ENCODE results near the gene CPNE1.

Gene CPNE1

DNA sequence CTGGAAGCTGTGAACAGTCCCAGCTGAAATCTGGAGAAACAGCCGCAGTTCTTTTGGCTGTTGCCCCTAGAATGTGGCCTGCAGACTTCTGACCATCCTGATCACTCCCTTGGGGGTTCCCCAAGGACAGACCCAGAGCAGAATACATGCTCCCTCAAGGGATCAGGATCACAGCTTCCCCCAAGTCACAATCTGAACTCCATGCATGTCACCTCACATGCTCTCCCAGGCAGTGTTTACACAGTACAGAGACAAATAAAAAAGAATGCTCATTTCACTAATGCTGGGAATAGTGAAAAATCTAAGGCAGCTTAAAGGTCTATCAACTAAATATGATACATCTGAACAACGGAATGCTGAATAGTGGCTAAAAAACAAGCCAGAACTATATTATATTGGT is 28.6 kb downstream of the CPNE1 start:
- H4K20me1 ChIP-seq, result peaks cover 25 to 96% (median 81%) of the 10 kb centered on the region in 11 experiments; a peak in 20 of 22 replicates

DNA sequence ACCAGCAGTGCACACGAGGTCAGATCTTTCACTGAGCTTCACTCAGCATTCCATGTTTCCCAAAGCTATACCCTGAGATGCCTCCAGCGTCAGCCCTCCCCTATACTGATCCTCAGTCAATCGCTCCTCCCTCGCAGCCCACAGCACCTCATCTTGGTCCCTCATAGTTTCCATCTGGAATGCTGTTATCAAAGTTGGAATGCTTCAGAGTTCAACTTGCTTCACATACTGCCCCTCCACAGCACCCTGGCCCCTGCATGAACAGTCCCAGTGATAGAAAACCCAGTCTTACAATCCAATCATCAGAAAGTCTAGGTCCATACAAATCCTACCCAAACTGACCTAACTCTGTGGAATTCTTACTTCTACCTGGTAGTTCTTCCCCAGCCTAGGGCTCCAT is 29.0 kb downstream of the CPNE1 start:
- Histone ChIP-seq H3K27ac (no peak overlapping the region), H4K20me1 (peaks cover 25 to 95% (median 78%) of the 10 kb centered on the region in 11 experiments; a peak in 20 of 22 replicates), H3K27me3 (no peaks in the 10 kb centered on the region), H3K9me3 (replicated peaks in 1 of 11) (no peaks in the 10 kb centered on the region), H3K4me1 (no peaks in the 10 kb centered on the region), H3K9ac (no peak overlapping the region), H3K36me3 (peaks cover 23 to 43% (median 30%) of the 10 kb centered on the region in 11 experiments), H3K4me2 (no peak overlapping the region), H3K4me3 (no peak overlapping the region)
- TF ChIP-seq Cebpa-rat (IDR thresholded peaks at IDR 0.05), result no peak

More for the DNA sequence above, 28.6 kb downstream of the CPNE1 start:
- no peak for TF ChIP-seq Cebpa-rat (IDR thresholded peaks at IDR 0.05)
- Histone ChIP-seq H3K4me3 (no peak overlapping the region), H3K4me2 (no peak overlapping the region), H3K36me3 (peaks cover 18 to 38% (median 25%) of the 10 kb centered on the region in 11 experiments), H3K4me1 (no peaks in the 10 kb centered on the region), H3K27ac (no peak overlapping the region), H3K9ac (no peak overlapping the region), H3K27me3 (no peaks in the 10 kb centered on the region), H3K9me3 (replicated peaks in 1 of 11) (no peaks in the 10 kb centered on the region)

DNA sequence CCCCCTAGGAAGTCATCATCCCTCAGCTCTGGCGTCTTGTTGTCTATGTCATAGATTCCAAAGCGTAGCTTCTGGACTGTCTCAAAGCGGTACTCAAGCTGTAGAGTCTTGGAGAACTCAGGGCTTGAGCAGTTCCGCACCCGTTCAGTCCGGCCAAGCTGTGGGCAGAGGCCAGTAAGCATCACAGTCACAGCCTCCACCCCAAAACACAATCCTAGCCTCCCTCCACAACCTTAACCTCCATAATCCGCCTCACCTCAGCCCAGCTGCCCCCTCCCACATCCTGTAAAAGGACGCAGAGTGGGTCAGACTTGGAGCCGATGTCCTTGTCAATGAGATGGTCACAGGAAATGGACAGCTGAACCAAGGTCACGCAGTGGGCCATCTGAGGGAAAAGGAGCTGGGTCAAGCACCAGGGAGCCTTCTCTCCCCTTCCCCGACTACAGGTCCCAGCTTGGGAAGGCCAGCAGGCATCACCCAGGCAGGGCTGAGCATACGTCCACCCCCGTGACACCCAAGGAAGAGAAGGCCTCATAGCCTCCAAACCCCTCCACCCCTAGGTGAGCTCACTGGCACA is 32.1 kb downstream of the CPNE1 start:
- H3K36me3 ChIP-seq, result peaks cover 51 to 72% (median 59%) of the 10 kb centered on the region in 11 experiments
- TF ChIP-seq Cebpa-rat (IDR thresholded peaks at IDR 0.05), result no peak
- H3K9me3 ChIP-seq (replicated peaks in 1 of 11), result no peaks in the 10 kb centered on the region
- H3K4me2 ChIP-seq, result no peak overlapping the region
- H3K27me3 ChIP-seq, result no peaks in the 10 kb centered on the region
- H4K20me1 ChIP-seq, result peaks cover 24 to 66% (median 58%) of the 10 kb centered on the region in 11 experiments; a peak in 20 of 22 replicates
- no peak overlapping the region for H3K9ac ChIP-seq
- no peak overlapping the region for H3K4me3 ChIP-seq
- no peaks in the 10 kb centered on the region for H3K4me1 ChIP-seq
- H3K27ac ChIP-seq, result no peak overlapping the region

DNA sequence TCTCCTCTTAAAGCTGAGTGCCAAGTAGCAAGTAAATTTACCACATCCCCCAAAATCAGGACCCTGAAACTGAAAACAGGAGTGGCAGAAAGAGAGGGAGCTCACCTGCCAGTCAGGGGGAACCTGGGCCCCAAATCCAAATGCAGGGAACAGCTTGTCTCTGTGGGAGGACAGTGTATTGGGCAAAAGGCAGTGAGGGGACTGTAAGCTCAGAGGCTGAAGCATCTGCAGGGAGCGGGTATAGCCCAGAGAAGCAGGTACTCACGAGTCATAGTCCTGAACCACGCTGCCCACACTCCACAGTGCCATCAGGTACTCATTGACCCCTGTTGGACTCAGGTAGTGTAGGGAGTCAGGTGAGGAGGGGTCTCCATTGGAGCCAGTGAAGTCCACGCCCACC is 34.1 kb downstream of the CPNE1 start:
- Histone ChIP-seq H3K36me3 (peaks cover 70 to 86% (median 79%) of the 10 kb centered on the region in 11 experiments), H4K20me1 (peaks cover 16 to 54% (median 38%) of the 10 kb centered on the region in 11 experiments; a peak in 20 of 22 replicates), H3K27ac (no peak overlapping the region), H3K27me3 (no peaks in the 10 kb centered on the region), H3K4me3 (no peak overlapping the region), H3K9me3 (replicated peaks in 1 of 11) (no peaks in the 10 kb centered on the region), H3K4me2 (no peak overlapping the region), H3K4me1 (no peaks in the 10 kb centered on the region), H3K9ac (no peak overlapping the region)
- TF ChIP-seq Cebpa-rat (IDR thresholded peaks at IDR 0.05), result no peak

DNA sequence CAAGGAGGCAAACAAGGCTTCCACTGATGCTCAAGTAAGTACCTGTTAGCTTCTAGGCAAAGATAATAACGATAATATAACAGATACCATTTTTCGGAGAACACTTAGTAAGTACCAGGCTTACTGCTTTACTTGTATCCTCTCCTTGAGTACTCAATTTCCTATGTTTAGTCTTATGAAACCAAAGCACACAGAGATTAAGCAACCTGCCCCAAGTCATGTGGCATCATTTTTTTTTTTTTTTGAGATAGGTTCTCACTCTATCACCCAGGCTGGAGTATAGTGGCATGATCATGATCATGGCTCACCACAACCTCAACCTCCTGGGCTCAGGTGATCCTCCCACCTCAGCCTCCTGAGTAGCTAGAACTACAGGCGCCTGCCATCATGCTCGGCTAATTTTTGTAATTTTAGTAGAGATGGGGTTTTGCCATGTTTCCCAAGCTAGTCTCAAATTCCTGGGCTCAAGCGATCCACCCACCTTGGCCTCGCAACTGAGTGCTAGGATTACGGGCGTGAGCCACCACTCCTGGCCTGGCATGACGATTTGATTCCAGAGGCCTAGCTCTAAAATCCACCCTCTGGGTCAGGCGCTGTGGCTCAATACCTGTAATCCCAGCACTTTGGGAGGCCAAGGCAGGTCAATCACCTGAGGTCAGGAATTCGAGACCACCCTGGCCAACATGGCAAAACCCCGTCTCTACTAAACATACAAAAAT is 35.1 kb downstream of the CPNE1 start:
- Histone ChIP-seq H3K27me3 (no peaks in the 10 kb centered on the region), H3K27ac (no peak overlapping the region), H3K9me3 (replicated peaks in 1 of 11) (no peaks in the 10 kb centered on the region), H4K20me1 (peaks cover 5 to 44% (median 27%) of the 10 kb centered on the region in 11 experiments; a peak in 20 of 22 replicates), H3K36me3 (peaks cover 80 to 91% (median 89%) of the 10 kb centered on the region in 11 experiments), H3K4me2 (no peak overlapping the region), H3K9ac (no peak overlapping the region), H3K4me1 (no peaks in the 10 kb centered on the region), H3K4me3 (no peak overlapping the region)
- TF ChIP-seq Cebpa-rat (IDR thresholded peaks at IDR 0.05), result no peak

DNA sequence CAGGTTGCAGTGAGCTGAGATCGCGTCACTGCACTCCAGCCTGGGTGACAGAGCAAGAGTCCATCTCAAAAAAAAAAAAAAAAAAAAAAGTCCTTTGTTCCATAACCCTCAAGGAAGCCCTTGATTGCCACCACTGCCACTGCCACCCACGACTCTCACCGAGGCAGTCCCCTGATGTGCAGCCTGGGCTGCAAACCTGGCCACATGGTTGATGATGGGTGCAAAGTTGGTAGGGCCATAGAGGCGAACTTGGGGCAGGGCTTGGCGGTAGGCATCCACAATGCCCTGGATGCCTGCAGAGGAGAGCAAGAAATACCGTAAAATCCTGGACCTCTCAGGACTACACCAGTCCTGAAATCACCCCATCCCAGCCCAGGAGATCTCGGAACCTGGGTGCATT is 37.6 kb downstream of the CPNE1 start:
- Histone ChIP-seq H3K27ac (no peak overlapping the region), H3K4me1 (no peaks in the 10 kb centered on the region), H3K9ac (no peak overlapping the region), H3K4me3 (no peak overlapping the region), H4K20me1 (peaks cover 0 to 26% (median 9%) of the 10 kb centered on the region in 11 experiments; a peak in 13 of 22 replicates), H3K4me2 (no peak overlapping the region), H3K9me3 (replicated peaks in 1 of 11) (no peaks in the 10 kb centered on the region), H3K27me3 (no peaks in the 10 kb centered on the region), H3K36me3 (peaks cover 73 to 84% (median 82%) of the 10 kb centered on the region in 11 experiments)
- no peak for TF ChIP-seq Cebpa-rat (IDR thresholded peaks at IDR 0.05)

DNA sequence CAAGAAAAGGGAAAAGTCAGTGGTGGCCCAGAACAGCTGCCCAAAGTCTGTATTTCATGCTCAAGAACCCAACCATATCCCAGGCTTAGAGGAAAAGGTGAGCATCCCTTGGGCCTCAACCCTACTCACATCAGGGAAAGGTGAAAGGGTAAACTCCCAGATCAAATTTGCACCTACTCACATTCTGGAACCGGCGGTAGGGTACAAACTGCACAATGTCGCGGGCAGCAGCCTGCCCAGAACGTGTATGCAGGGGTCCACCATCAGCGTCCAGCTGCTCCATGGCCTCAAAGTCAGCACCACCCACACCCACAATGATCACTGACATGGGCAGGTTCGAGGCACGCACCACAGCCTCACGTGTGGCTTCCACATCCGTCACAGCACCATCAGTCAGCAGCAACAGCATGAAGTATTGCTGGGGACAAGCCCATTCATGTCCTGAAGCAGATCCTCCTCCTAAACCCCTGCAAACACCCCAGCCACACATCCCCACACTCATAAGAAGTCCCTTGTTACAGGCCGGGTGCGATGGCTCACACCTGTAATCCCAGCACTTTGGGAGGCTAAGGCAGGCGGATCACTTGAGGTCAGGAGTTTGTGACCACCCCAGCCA is 38.2 kb downstream of the CPNE1 start:
- Histone ChIP-seq H3K4me2 (no peak overlapping the region), H3K9ac (no peak overlapping the region), H3K27me3 (no peaks in the 10 kb centered on the region), H3K4me3 (no peak overlapping the region), H3K36me3 (peaks cover 70 to 84% (median 82%) of the 10 kb centered on the region in 11 experiments), H3K9me3 (replicated peaks in 1 of 11) (no peaks in the 10 kb centered on the region), H4K20me1 (peaks cover 0 to 19% (median 6%) of the 10 kb centered on the region in 11 experiments; a peak in 6 of 22 replicates), H3K4me1 (no peaks in the 10 kb centered on the region), H3K27ac (no peak overlapping the region)
- no peak for TF ChIP-seq Cebpa-rat (IDR thresholded peaks at IDR 0.05)

DNA sequence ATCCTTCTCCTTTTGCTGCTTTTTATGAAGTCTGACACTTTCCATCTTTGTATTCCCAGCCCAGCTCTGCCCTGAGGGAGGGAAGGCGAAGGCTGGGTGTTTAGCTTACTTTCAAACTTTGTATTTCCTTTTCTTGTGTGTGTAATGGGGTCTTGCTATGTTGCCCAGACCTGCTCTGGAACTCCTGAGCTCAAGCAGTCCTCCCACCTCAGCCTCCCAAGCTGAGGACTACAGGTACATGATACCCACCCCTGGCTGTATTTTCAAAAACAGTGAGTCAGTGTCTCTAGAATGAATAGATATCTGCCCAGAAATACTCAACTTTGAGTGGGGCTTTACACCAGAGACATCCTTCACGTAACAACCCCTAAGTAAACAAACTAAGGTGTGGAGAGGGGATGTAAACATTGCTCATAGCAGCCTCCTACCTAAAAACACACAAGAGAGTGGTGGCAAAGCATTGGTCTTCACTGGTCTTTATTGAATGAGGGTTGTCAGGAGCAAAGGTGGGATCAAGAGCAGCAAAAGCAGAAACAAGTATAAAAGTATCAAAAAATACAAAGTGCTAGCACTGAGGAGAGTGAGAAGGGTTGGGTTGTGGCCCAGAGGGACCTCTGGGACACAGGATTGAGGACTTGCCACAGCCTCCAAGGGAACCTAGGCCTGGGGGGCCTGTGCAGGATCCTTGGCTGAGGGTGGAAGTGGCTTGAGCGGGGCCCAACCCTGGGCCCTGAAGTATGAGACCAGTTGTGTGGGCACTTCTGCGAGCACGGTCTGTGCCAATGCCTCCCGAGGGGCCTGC is 38.9 kb downstream of the CPNE1 start:
- Histone ChIP-seq H3K4me2 (no peak overlapping the region), H3K9me3 (replicated peaks in 1 of 11) (no peaks in the 10 kb centered on the region), H4K20me1 (peaks cover 0 to 20% (median 0%) of the 10 kb centered on the region in 11 experiments; a peak in 5 of 22 replicates), H3K36me3 (peaks cover 70 to 84% (median 82%) of the 10 kb centered on the region in 11 experiments), H3K27ac (no peak overlapping the region), H3K4me1 (no peaks in the 10 kb centered on the region), H3K9ac (no peak overlapping the region), H3K27me3 (no peaks in the 10 kb centered on the region), H3K4me3 (no peak overlapping the region)
- no peak for TF ChIP-seq Cebpa-rat (IDR thresholded peaks at IDR 0.05)

DNA sequence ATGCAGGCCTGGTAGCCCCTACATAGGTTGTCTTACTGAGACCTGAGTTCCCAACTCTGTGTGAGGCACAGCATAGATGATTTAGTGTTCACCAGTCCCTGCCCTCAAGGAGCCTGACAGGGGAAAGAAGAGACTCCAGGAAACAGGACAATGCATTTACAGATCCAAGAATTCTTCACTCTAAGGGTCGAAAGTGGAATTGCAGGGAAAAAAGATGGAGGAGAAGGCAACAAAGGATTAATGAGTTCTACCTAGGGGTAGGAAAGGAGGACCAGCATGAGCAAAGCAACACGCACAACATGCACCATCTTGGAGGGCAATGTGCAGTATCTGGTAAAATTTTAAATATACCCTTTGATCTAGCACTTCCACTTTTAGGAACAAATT is 43.1 kb downstream of the CPNE1 start:
- peaks cover 0 to 11% (median 0%) of the 10 kb centered on the region in 11 experiments; a peak in 6 of 22 replicates for H3K27me3 ChIP-seq
- no peak overlapping the region for H3K27ac ChIP-seq
- no peaks in the 10 kb centered on the region for H3K9me3 ChIP-seq (replicated peaks in 1 of 11)
- peaks cover 29 to 44% (median 41%) of the 10 kb centered on the region in 11 experiments for H3K36me3 ChIP-seq
- no peak overlapping the region for H3K4me2 ChIP-seq
- no peak overlapping the region for H3K9ac ChIP-seq
- TF ChIP-seq Cebpa-rat (IDR thresholded peaks at IDR 0.05), result no peak
- no peak overlapping the region for H3K4me3 ChIP-seq
- peaks cover 24 to 35% (median 31%) of the 10 kb centered on the region in 10 experiments for H3K4me1 ChIP-seq
- H4K20me1 ChIP-seq, result peaks cover 0 to 18% (median 3%) of the 10 kb centered on the region in 11 experiments; a peak in 7 of 22 replicates
